MM.1S (cell line): ENCODE data around the gene STK17B.
A peak's percentile ranks its signal among the peaks of the same experiment; 100 is the strongest.

Experiments
- DNase-seq: peaks from one replicate; pipeline ENCODE4 v3.0.0-alpha.2; 2015
- H2AFZ ChIP-seq: fragments of 300-600 bp; sonication (generic); 2 replicates; pipeline ENCODE4 v1.6.0; 2016; ENCODE audit warnings: antibody characterized with exemption, low read length
- H3F3A ChIP-seq: fragments of 300-600 bp; sonication (generic); 2 replicates; pipeline ENCODE4 v1.6.1; 2016; ENCODE audit warnings: mild to moderate bottlenecking, antibody characterized with exemption, low read length, moderate library complexity, mixed read lengths; ENCODE audit not compliant: insufficient read depth
- H3K27ac ChIP-seq: fragments of 300-600 bp; sonication (generic); 2 replicates; pipeline ENCODE4 v1.5.1; 2016; ENCODE audit warnings: mild to moderate bottlenecking, low read length
- H3K27me3 ChIP-seq: fragments of 300-600 bp; sonication (generic); replicated peaks from 2 replicates; pipeline ENCODE4 v1.6.0; 2016; ENCODE audit warnings: low read length; ENCODE audit not compliant: insufficient read depth
- H3K36me3 ChIP-seq: fragments of 300-600 bp; sonication (generic); replicated peaks from 2 replicates; pipeline ENCODE4 v1.6.1; 2016; ENCODE audit warnings: mild to moderate bottlenecking, low read length, mixed read lengths; ENCODE audit not compliant: insufficient read depth
- H3K4me1 ChIP-seq: fragments of 300-600 bp; sonication (generic); 2 replicates; pipeline ENCODE4 v1.6.1; 2016; ENCODE audit warnings: low read length, mixed read lengths
- H3K4me2 ChIP-seq: fragments of 300-600 bp; sonication (generic); 2 replicates; pipeline ENCODE4 v1.6.0; 2016; ENCODE audit warnings: low read depth, low read length
- H3K4me3 ChIP-seq: fragments of 300-600 bp; sonication (generic); 2 replicates; pipeline ENCODE4 v1.5.1; 2016; ENCODE audit warnings: low read length, mixed read lengths
- H3K79me2 ChIP-seq: fragments of 300-600 bp; sonication (generic); 2 replicates; pipeline ENCODE4 v1.6.1; 2016; ENCODE audit warnings: mixed run types, low read length, mixed read lengths
- H3K9ac ChIP-seq: fragments of 300-600 bp; sonication (generic); 2 replicates; pipeline ENCODE4 v1.6.1; 2016; ENCODE audit warnings: low read length, mixed read lengths
- H3K9me2 ChIP-seq: fragments of 300-600 bp; sonication (generic); replicated peaks from 2 replicates; pipeline ENCODE4 v1.6.1; 2016; ENCODE audit warnings: mild to moderate bottlenecking, low read length, mixed read lengths; ENCODE audit not compliant: insufficient read depth
- H3K9me3 ChIP-seq: fragments of 300-600 bp; sonication (generic); replicated peaks from 2 replicates; pipeline ENCODE4 v1.6.1; 2016; ENCODE audit warnings: mild to moderate bottlenecking, low read length, mixed read lengths; ENCODE audit not compliant: insufficient read depth
- H4K20me1 ChIP-seq: fragments of 300-600 bp; sonication (generic); 2 replicates; pipeline ENCODE4 v1.6.1; 2016; ENCODE audit warnings: mild to moderate bottlenecking, low read length, moderate library complexity, mixed read lengths; ENCODE audit not compliant: insufficient read depth
- EZH2 ChIP-seq: fragments of 300-600 bp; sonication (generic); optimal IDR thresholded peaks from 2 replicates; pipeline ENCODE3; 2017; ENCODE audit warnings: low read depth, mild to moderate bottlenecking, antibody characterized with exemption, low read length, mixed read lengths
- EZH2phosphoT487 ChIP-seq: fragments of 300-600 bp; sonication (generic); IDR thresholded peaks from 2 replicates; pipeline ENCODE4 v1.6.1; 2018; ENCODE audit warnings: antibody characterized with exemption, low read length
- TF ChIP-seq, protein P1 (sequence below): fragments of 300-600 bp; sonication (generic); IDR thresholded peaks from 2 replicates; pipeline ENCODE4 v1.5.1; 2016; ENCODE audit warnings: antibody characterized with exemption, low read length, mixed read lengths

Gene STK17B

DNA sequence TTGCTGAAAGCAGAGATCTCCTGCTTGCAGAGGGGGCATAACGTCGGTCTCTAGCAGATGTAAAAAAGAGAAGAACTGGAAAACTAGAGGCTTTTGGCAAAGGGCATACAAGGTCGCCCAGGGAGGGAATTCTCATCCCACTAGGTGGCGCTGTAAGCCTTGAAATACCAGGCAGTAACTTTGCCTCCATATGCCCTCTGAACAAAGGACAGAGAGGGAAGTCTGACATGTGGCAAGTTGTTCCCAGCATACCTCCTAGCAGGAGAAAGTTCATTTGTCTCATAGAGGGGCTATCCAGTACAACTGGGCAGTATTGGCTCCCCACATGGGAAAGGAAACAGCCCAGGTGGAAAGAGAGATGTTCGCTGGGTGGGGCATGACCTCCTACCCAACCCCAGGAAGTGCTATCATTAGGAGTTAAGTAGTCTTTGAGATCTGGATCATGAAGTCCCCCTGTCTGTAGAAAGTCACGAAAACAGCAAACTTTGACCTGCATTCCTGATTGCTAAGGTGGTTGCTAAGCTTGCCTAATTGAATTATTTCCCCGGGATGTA is 39.9 kb downstream of the STK17B start:
- H3K36me3 ChIP-seq: no peaks in the 10 kb centered on the region; the same call in 1 of the 2 replicates
- no peaks in the 10 kb centered on the region for H3K27me3 ChIP-seq
- peak overlapping the region; percentile 50; the same call in 1 of the 2 replicates for H3K27ac ChIP-seq
- no peak overlapping the region for H2AFZ ChIP-seq
- H3F3A ChIP-seq: peaks cover 45% of the 10 kb centered on the region
- no peak overlapping the region for H3K9ac ChIP-seq
- DNase-seq: peak; percentile 84
- H3K4me3 ChIP-seq: no peak overlapping the region
- no peaks in the 10 kb centered on the region for H3K9me2 ChIP-seq
- H3K9me3 ChIP-seq: no peaks in the 10 kb centered on the region
- peaks cover 30% of the 10 kb centered on the region for H3K4me1 ChIP-seq
- H3K79me2 ChIP-seq: peaks cover 16% of the 10 kb centered on the region
- H4K20me1 ChIP-seq: no peaks in the 10 kb centered on the region
- TF ChIP-seq EZH2phosphoT487 (no peak), EZH2 (no peak)
- TF ChIP-seq, protein P1, sequence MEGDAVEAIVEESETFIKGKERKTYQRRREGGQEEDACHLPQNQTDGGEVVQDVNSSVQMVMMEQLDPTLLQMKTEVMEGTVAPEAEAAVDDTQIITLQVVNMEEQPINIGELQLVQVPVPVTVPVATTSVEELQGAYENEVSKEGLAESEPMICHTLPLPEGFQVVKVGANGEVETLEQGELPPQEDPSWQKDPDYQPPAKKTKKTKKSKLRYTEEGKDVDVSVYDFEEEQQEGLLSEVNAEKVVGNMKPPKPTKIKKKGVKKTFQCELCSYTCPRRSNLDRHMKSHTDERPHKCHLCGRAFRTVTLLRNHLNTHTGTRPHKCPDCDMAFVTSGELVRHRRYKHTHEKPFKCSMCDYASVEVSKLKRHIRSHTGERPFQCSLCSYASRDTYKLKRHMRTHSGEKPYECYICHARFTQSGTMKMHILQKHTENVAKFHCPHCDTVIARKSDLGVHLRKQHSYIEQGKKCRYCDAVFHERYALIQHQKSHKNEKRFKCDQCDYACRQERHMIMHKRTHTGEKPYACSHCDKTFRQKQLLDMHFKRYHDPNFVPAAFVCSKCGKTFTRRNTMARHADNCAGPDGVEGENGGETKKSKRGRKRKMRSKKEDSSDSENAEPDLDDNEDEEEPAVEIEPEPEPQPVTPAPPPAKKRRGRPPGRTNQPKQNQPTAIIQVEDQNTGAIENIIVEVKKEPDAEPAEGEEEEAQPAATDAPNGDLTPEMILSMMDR: peak; percentile 81
- H3K4me2 ChIP-seq: peak overlapping the region; percentile 10; the same call in 1 of the 2 replicates

- peaks cover 30% of the 10 kb centered on the region for H3K4me1 ChIP-seq
- TF ChIP-seq EZH2 (no peak), EZH2phosphoT487 (no peak)
- TF ChIP-seq, protein P1: no peak
- no peak for DNase-seq
- H3K9me2 ChIP-seq: no peaks in the 10 kb centered on the region
- H3K4me3 ChIP-seq: no peak overlapping the region
- H3F3A ChIP-seq: peaks cover 39% of the 10 kb centered on the region
- no peak overlapping the region for H3K9ac ChIP-seq
- no peaks in the 10 kb centered on the region for H3K27me3 ChIP-seq
- H4K20me1 ChIP-seq: no peaks in the 10 kb centered on the region
- H3K79me2 ChIP-seq: peaks cover 9% of the 10 kb centered on the region; the same call in 1 of the 2 replicates
- H3K9me3 ChIP-seq: no peaks in the 10 kb centered on the region
- no peak overlapping the region for H3K27ac ChIP-seq
- no peak overlapping the region for H2AFZ ChIP-seq
- H3K4me2 ChIP-seq: no peak overlapping the region
- H3K36me3 ChIP-seq: no peaks in the 10 kb centered on the region; the same call in 1 of the 2 replicates
These were observed 41.1 kb downstream of the STK17B start for GRCh38 chr2:196130039-196130825.

DNA sequence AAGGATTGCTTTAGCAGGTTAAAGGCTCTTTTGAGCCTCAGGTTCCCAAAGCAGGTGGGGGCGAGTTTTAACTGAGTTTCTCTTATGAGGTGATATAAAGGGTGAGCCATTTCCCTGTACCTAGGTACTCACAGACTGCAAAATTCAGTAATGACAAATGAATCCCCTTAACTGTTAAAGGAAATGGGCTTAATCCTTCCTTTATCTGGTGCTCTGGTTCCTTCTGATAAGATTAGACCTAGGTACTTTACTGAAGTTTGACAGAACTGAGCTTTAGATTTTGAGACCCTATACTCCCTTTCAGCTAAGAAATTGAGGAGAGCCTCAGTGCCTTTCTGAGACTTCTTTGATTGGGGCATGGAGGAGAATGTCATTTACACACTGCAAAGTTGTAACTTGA is 42.6 kb downstream of the STK17B start:
- Histone ChIP-seq H3K4me3 (no peak overlapping the region), H3K9me3 (no peaks in the 10 kb centered on the region), H3K36me3 (no peaks in the 10 kb centered on the region), H2AFZ (no peak overlapping the region), H3F3A (peaks cover 24% of the 10 kb centered on the region), H4K20me1 (no peaks in the 10 kb centered on the region), H3K79me2 (no peaks in the 10 kb centered on the region), H3K9ac (no peak overlapping the region), H3K4me2 (no peak overlapping the region), H3K27ac (no peak overlapping the region), H3K27me3 (no peaks in the 10 kb centered on the region), H3K9me2 (no peaks in the 10 kb centered on the region), H3K4me1 (peaks cover 23% of the 10 kb centered on the region)
- no peak for DNase-seq
- TF ChIP-seq, protein P1: no peak
- no peak for TF ChIP-seq EZH2
